Measurements from ENCODE around the gene AMACR. TPM values are rescaled to one million over a fixed set of nuclear protein-coding genes. Genes with fewer than 3 reads are reported as not detected.

AMACR gene
- total and polyA plus RNA-seq, 9 of the 15 experiments (the other 6 are each of a cell fraction or from before 2014, with no cell fraction given) = 0.72 to 4.6 (median 4.0) TPM

GRCh38 chr5:34045996-34046395 lies 38.1 kb upstream of the AMACR start:
- TF ChIP-seq KDM1A (IDR thresholded peaks at IDR 0.05) (no peak), FOXP4 (CRISPR knock-in tag; IDR thresholded peaks at IDR 0.05; ENCODE audit: borderline replicate concordance) (no peak), ZNF354B (CRISPR knock-in tag; IDR thresholded peaks at IDR 0.05) (no peak)
- Histone ChIP-seq H3K4me2 (ENCODE audit: insufficient read depth, low read length) (no peak overlapping the region), H3K36me3 (ENCODE audit: control insufficient read depth, insufficient read depth, low read length) (no peaks in the 10 kb centered on the region), H3K27me3 (ENCODE audit: control insufficient read depth in 2 of 2, insufficient read depth in 2 of 2, low read length in 2 of 2) (peaks cover 4 to 9% of the 10 kb centered on the region in 2 experiments; a peak in 1 of 5 replicates), H3K4me1 (replicated peaks in 1 of 2; ENCODE audit: control insufficient read depth in 2 of 2, insufficient read depth in 2 of 2, low read length in 2 of 2) (no peaks in the 10 kb centered on the region), H3K9me3 (replicated peaks; ENCODE audit: control insufficient read depth, insufficient read depth, low read depth, low read length) (no peaks in the 10 kb centered on the region), H3K9ac (ENCODE audit: insufficient read depth in 1 of 2, low read depth in 2 of 2, low read length in 2 of 2) (no peak overlapping the region), H4K20me1 (replicated peaks; ENCODE audit: control insufficient read depth, insufficient read depth, low read length) (0 out of 2 replicates have a peak, but pooled peaks cover 4% of the 10 kb centered on the region), H3K4me3 (no peak overlapping the region), H3K9me1 (ENCODE audit: control insufficient read depth, insufficient read depth, low read length) (no peaks in the 10 kb centered on the region), H2AFZ (ENCODE audit: low read depth, low read length) (no peak overlapping the region), H3K27ac (ENCODE audit: extremely low read depth, low read depth, low read length) (no peak overlapping the region), H3K79me2 (ENCODE audit: control insufficient read depth, insufficient read depth, low read length) (no peaks in the 10 kb centered on the region)
- FAIRE-seq (no peak), DNase-seq (ENCODE audit: extremely low read depth in 1 of 4, low spot score in 3 of 4) (no peak), ATAC-seq (no peak)
- no TSS peak for BruUV-seq (replicated peaks)
- intact Hi-C loops (cut with micrococcal nuclease) = no loop called here
- in situ Hi-C loops (cut with MboI) = no loop called here
- CTCF ChIA-PET (ENCODE audit: low intra/inter-chr PET ratio) = no interaction called here
- POLR2A ChIA-PET = interaction anchor here (1.4 kb wide), 1 partner anchor 10 kb away, joined by 5 read pairs; no protein-coding TSS in a partner anchor

GRCh38 chr5:34045023-34045422 lies 37.2 kb upstream of the AMACR start:
- ChIA-PET POLR2A (interaction anchor here (0.6 to 1.4 kb wide), 2 partner anchors 9 to 22 kb away, joined by 4 to 5 read pairs; no protein-coding TSS in a partner anchor), CTCF (ENCODE audit: low intra/inter-chr PET ratio) (no interaction called here)
- H3K4me3 ChIP-seq = no peak overlapping the region
- H3K9me1 ChIP-seq (ENCODE audit: control insufficient read depth, insufficient read depth, low read length) = no peaks in the 10 kb centered on the region
- H3K9ac ChIP-seq (ENCODE audit: insufficient read depth in 1 of 2, low read depth in 2 of 2, low read length in 2 of 2) = no peak overlapping the region
- 0 out of 2 replicates have a peak, but pooled peaks cover 4% of the 10 kb centered on the region for H4K20me1 ChIP-seq (replicated peaks; ENCODE audit: control insufficient read depth, insufficient read depth, low read length)
- peaks cover 4 to 9% of the 10 kb centered on the region in 2 experiments; a peak in 1 of 5 replicates for H3K27me3 ChIP-seq (ENCODE audit: control insufficient read depth in 2 of 2, insufficient read depth in 2 of 2, low read length in 2 of 2)
- H3K79me2 ChIP-seq (ENCODE audit: control insufficient read depth, insufficient read depth, low read length) = no peaks in the 10 kb centered on the region
- no peak for DNase-seq (ENCODE audit: extremely low read depth in 1 of 4, low spot score in 3 of 4)
- no peaks in the 10 kb centered on the region for H3K9me3 ChIP-seq (replicated peaks; ENCODE audit: control insufficient read depth, insufficient read depth, low read depth, low read length)
- no peaks in the 10 kb centered on the region for H3K36me3 ChIP-seq (ENCODE audit: control insufficient read depth, insufficient read depth, low read length)
- no peak for FAIRE-seq
- H2AFZ ChIP-seq (ENCODE audit: low read depth, low read length) = no peak overlapping the region
- in situ Hi-C loops (cut with MboI) = no loop called here
- no peak overlapping the region for H3K4me2 ChIP-seq (ENCODE audit: insufficient read depth, low read length)
- ATAC-seq = no peak
- TF ChIP-seq DMBX1 (CRISPR knock-in tag; IDR thresholded peaks at IDR 0.05; ENCODE audit: borderline replicate concordance) (no peak), ZFX (CRISPR knock-in tag; IDR thresholded peaks at IDR 0.05) (no peak), SMARCC2 (IDR thresholded peaks at IDR 0.05; ENCODE audit: low read depth) (no peak), MYBL2 (IDR thresholded peaks at IDR 0.05; ENCODE audit: low read depth) (no peak), MYBL2 (CRISPR knock-in tag; IDR thresholded peaks at IDR 0.05; ENCODE audit: borderline replicate concordance) (no peak), ZC3H8 (IDR thresholded peaks at IDR 0.05) (no peak), ZNF124 (CRISPR knock-in tag; IDR thresholded peaks at IDR 0.05) (no peak), MIER1 (IDR thresholded peaks at IDR 0.05; ENCODE audit: low read depth) (no peak), THRAP3 (IDR thresholded peaks at IDR 0.05; ENCODE audit: borderline replicate concordance) (no peak)
- TF ChIP-seq, protein P1, sequence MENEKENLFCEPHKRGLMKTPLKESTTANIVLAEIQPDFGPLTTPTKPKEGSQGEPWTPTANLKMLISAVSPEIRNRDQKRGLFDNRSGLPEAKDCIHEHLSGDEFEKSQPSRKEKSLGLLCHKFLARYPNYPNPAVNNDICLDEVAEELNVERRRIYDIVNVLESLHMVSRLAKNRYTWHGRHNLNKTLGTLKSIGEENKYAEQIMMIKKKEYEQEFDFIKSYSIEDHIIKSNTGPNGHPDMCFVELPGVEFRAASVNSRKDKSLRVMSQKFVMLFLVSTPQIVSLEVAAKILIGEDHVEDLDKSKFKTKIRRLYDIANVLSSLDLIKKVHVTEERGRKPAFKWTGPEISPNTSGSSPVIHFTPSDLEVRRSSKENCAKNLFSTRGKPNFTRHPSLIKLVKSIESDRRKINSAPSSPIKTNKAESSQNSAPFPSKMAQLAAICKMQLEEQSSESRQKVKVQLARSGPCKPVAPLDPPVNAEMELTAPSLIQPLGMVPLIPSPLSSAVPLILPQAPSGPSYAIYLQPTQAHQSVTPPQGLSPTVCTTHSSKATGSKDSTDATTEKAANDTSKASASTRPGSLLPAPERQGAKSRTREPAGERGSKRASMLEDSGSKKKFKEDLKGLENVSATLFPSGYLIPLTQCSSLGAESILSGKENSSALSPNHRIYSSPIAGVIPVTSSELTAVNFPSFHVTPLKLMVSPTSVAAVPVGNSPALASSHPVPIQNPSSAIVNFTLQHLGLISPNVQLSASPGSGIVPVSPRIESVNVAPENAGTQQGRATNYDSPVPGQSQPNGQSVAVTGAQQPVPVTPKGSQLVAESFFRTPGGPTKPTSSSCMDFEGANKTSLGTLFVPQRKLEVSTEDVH (IDR thresholded peaks at IDR 0.05; ENCODE audit: low read depth, partially characterized antibody) = no peak
- intact Hi-C loops (cut with micrococcal nuclease) = no loop called here
- 26% methylated on average over 3 of the region's 3 CpGs for WGBS (ENCODE audit: insufficient coverage, low coverage, missing lambda C conversion rate)
- no peak overlapping the region for H3K27ac ChIP-seq (ENCODE audit: extremely low read depth, low read depth, low read length)
- BruUV-seq (replicated peaks) = no TSS peak
- no peaks in the 10 kb centered on the region for H3K4me1 ChIP-seq (replicated peaks in 1 of 2; ENCODE audit: control insufficient read depth in 2 of 2, insufficient read depth in 2 of 2, low read length in 2 of 2)

Data from K562 (cell line).